ENCODE results near the gene MAML2.
"Not testable (repeated sequence)": the region's sequence is repeated elsewhere in the genome, so short reads cannot be mapped to it uniquely, and the experiment has no call there.

MAML2 gene

DNA sequence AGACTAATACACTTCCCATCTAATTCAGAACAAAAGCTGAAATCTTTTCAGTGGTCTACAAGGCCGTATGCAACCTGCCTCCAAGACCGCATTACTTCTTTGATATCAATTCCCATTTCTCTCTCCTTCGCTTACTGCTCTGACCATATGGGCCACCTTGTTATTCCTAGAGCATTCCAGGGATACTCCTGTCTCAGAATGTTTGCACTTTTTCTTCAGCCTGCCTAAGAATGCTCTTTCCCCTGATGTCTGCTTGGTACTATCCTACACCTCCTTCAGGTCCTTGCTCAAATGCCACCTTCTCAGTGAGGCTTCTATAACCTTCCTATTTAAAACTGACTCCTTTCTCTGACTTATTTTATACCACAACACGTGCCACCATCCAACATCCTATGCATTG, 71.2 kb downstream of the MAML2 start:
- no peak overlapping the region for H3K4me3 ChIP-seq (ENCODE audit: low read length)
- TF ChIP-seq, protein P1, sequence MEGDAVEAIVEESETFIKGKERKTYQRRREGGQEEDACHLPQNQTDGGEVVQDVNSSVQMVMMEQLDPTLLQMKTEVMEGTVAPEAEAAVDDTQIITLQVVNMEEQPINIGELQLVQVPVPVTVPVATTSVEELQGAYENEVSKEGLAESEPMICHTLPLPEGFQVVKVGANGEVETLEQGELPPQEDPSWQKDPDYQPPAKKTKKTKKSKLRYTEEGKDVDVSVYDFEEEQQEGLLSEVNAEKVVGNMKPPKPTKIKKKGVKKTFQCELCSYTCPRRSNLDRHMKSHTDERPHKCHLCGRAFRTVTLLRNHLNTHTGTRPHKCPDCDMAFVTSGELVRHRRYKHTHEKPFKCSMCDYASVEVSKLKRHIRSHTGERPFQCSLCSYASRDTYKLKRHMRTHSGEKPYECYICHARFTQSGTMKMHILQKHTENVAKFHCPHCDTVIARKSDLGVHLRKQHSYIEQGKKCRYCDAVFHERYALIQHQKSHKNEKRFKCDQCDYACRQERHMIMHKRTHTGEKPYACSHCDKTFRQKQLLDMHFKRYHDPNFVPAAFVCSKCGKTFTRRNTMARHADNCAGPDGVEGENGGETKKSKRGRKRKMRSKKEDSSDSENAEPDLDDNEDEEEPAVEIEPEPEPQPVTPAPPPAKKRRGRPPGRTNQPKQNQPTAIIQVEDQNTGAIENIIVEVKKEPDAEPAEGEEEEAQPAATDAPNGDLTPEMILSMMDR (conservative IDR thresholded peaks at IDR 0.05; ENCODE audit: low read length), result no peak
- no peak for DNase-seq (ENCODE audit: low read depth)

DNA sequence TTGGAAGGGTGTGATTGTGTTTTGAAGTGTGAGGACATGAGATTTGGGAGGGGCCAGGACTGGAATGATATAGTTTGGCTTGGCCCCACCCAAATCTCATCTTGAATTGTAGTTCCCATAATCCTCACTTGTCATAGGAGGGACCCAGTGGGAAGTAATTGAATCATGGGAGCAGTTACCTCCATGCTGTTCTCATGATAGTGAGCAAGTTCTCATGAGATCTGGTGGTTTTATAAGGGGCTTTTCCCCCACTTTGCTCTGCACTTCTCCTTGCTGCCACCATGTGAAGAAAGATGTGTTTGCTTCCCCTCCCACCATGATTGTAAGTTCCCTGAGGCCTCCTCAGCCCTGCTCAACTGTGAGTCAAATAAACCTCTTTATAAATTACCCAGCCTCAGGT, 71.6 kb downstream of the MAML2 start:
- DNase-seq (ENCODE audit: low read depth); H3K4me3 ChIP-seq (ENCODE audit: low read length): not testable (repeated sequence)

DNA sequence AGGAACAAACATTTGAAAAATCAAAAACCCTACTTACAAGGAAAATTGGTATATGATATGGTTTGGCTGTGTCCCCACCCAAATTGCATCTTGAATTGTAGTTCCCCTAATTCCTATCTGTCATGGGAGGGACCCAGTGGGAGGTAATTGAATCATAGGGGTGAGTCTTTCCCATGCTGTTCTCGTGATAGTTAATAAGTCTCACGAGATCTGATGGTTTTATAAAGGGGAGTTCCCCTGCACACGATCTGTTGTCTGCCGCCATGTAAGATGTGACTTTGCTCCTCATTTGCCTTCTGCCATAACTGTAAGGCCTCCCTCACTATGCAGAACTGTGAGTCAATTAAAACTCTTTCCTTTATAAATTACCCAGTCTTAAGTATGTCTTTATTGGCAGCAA, 74.5 kb downstream of the MAML2 start:
- DNase-seq (ENCODE audit: low read depth); H3K4me3 ChIP-seq (ENCODE audit: low read length): not testable (repeated sequence)

DNA sequence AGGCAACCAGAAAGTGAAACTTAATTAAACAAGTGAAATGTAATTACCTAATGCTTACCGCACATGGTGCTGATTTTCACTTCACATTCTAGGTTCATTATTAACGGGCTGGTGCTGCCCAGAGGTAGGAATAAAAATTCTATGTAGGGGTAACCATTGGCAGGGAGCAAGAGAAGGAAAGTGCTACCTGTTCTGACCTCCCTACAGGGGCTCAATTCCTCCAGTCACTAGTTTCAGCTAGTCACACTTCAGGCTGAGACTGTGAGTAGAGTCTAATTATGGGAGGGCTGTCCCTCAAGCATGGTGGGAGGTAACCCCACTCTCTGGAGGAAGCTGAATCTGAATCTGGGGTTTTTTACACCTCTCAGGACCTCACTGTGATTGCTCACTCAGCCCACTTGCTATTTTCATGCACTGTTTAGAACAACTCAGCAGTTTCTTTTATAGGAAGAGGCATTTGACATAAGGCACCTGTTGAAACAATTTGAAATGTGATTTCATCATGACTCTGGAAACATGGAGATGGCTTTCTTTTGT, 75.4 kb downstream of the MAML2 start:
- DNase-seq (ENCODE audit: low read depth), result no peak
- TF ChIP-seq, protein P1 (conservative IDR thresholded peaks at IDR 0.05; ENCODE audit: low read length), result no peak
- H3K4me3 ChIP-seq (ENCODE audit: low read length), result no peak overlapping the region

DNA sequence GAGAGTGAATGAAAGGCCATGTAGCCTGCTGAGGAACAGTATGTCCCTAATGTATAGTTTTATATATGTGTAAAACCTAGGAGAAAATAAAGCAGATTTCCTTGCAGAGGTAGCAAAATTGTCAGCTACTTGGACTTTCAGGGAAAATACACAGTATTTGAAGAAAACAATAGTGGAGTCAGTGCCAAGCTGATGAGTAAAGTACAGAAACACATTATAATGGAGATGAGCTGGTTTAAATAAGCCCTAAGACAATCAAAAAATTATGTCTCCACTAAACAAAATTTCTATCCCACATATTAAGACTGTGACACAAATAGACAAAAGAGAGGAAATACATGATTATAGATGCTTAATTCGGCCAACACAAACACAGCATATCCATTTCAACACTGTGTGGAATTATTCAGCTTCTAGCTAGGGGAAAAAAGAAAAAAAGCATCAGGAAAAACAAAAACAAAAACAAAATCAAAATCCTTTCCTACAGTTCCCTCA, 75.9 kb downstream of the MAML2 start:
- no peak overlapping the region for H3K4me3 ChIP-seq (ENCODE audit: low read length)
- peak; percentile 45 for DNase-seq (ENCODE audit: low read depth)
- TF ChIP-seq, protein P1 (conservative IDR thresholded peaks at IDR 0.05; ENCODE audit: low read length), result no peak

DNA sequence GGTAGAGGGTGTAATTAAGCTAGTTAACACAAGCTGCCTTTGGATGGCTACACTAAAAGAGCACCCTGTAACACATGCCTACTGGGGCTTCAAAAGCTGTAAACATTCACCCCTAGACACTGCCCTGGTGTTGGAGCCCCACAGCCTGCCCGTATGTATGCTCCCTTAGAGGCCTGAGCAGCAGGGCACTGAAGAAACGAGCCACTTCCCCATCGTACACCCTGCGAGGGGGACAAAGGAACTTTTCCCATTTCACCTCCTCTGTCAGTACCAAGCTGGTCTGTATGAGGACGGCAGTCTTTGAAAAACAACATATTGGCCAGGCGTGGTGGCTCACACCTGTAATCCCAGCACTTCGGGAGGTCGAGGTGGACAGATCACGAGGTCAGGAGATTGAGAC, 77.0 kb downstream of the MAML2 start:
- DNase-seq (ENCODE audit: low read depth), result no peak
- no peak overlapping the region for H3K4me3 ChIP-seq (ENCODE audit: low read length)
- TF ChIP-seq, protein P1 (conservative IDR thresholded peaks at IDR 0.05; ENCODE audit: low read length), result no peak

DNA sequence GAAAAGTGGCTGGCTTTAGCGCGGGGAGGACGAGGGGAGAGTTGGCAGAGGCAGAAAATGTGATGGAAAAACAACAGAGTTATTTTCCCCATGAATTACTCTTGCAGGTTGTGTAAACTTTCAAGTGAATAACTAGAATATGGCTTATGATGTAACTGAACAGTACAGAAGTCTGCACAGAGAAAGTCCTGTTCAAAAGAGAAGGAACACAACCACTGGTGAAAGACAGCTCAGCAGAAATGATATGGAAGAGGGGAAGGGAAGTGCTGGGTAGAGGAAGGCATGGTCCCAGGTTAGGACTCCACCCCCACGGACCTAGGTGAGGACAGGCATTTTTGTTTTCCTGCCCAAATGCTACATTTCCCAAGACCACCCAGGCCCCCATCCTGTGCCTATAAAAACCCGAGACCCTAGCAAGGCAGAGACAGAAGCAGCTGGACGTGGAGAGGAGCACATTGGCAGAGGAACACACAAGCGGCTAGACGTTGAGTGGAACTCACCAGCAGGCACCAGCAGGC, 77.7 kb downstream of the MAML2 start:
- H3K4me3 ChIP-seq (ENCODE audit: low read length), result no peak overlapping the region
- DNase-seq (ENCODE audit: low read depth), result no peak
- TF ChIP-seq, protein P1 (conservative IDR thresholded peaks at IDR 0.05; ENCODE audit: low read length), result no peak

DNA sequence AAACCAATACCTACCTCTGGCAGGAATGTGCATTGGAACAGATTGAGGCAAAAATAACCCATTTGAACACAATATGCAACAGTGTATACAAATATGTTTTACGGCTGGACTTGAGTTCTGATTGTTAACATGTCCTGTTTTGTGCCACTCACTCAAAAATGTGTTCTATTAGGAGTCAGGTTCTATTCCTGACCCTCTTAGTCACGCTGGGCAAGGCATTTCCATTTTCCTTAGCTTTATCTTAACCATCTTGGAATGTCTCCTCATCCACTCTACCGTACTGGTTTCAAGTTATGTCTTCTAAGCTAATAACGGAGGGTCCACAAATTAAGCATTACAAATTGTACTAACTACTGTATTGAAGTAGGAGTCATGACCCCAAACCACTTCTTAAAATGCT, 78.6 kb downstream of the MAML2 start:
- TF ChIP-seq, protein P1 (conservative IDR thresholded peaks at IDR 0.05; ENCODE audit: low read length), result no peak
- DNase-seq (ENCODE audit: low read depth), result no peak
- H3K4me3 ChIP-seq (ENCODE audit: low read length), result no peak overlapping the region

Data from AG10803 (cell line).